Adrenal gland (tissue), 5 donors: ENCODE measurements around the gene FBXW5.

Experiments
- POLR2A ChIP-seq, 2 donors: fragments of 450-650 bp; IDR thresholded peaks; one replicate each; pipeline ENCODE4 v1.6.1; 2017; ENCODE audit warnings: antibody characterized with exemption in 2 of 2, mild to moderate bottlenecking in 2 of 2, moderate library complexity in 1 of 2
- TF ChIP-seq, protein P1 (sequence below), 6 experiments: fragments of 450-650 bp in 4 of 6; fragments of 200-600 bp in 2 of 6; sonication (generic) in 1 of 6; IDR thresholded peaks; 1 replicate in 5 of 6; 2 replicates in 1 of 6; pipeline versions ENCODE4 v1.5.1 to v1.8.0; 2016 to 2021; ENCODE audit warnings: antibody characterized with exemption in 6 of 6, mild to moderate bottlenecking in 2 of 6, moderate library complexity in 1 of 6
- donor health status: DM: no; HTN: no; CAD: no.

DNA sequence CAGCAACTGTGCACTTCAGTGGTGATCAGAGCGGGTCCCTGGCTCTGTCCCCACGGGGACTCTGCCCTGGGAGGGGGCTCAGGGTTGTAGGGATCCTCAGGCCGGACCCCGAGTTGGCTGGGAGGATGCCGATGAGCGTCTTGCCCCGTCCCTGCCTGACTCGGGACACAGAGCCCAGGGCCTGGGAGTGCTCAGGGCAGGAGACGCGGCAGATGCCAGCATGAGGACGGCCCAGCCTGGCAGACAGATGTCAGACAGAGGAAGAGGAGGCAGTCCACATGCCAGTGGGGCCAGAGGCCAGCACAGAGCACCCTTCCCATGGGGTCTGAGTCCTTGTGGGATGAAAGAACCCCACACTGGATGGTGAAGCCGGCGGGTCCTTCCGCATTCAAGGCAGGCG is 18.8 kb upstream of the FBXW5 start:
- TF ChIP-seq, protein P1, sequence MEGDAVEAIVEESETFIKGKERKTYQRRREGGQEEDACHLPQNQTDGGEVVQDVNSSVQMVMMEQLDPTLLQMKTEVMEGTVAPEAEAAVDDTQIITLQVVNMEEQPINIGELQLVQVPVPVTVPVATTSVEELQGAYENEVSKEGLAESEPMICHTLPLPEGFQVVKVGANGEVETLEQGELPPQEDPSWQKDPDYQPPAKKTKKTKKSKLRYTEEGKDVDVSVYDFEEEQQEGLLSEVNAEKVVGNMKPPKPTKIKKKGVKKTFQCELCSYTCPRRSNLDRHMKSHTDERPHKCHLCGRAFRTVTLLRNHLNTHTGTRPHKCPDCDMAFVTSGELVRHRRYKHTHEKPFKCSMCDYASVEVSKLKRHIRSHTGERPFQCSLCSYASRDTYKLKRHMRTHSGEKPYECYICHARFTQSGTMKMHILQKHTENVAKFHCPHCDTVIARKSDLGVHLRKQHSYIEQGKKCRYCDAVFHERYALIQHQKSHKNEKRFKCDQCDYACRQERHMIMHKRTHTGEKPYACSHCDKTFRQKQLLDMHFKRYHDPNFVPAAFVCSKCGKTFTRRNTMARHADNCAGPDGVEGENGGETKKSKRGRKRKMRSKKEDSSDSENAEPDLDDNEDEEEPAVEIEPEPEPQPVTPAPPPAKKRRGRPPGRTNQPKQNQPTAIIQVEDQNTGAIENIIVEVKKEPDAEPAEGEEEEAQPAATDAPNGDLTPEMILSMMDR (IDR thresholded peaks at IDR 0.05), result no peak
- no peak for TF ChIP-seq POLR2A (IDR thresholded peaks at IDR 0.05)
